ENCODE data around the gene SLC25A26.

The SLC25A26 gene

GRCh38 chr3:66383998-66384745 is 163.4 kb downstream of the SLC25A26 start:
- no peak for TF ChIP-seq CTCF (IDR thresholded peaks at IDR 0.05; ENCODE audit: insufficient read depth, low read length, missing control alignments)
- CTCF ChIA-PET = interaction anchor here (0.7 to 2.0 kb wide), 6 partner anchors 11 to 439 kb away, joined by 3 to 12 read pairs (median 4); no protein-coding TSS in a partner anchor
- POLR2A ChIA-PET = no interaction called here
- no peak overlapping the region for H3K4me3 ChIP-seq (ENCODE audit: low read depth, low read length)
- no peak for DNase-seq (ENCODE audit: low read depth, low spot score)

- POLR2A ChIA-PET = no interaction called here
- CTCF ChIA-PET = interaction anchor here (0.7 to 2.0 kb wide), 3 partner anchors 10 to 433 kb away, joined by 3 to 12 read pairs (median 3); no protein-coding TSS in a partner anchor
- DNase-seq (ENCODE audit: low read depth, low spot score) = no peak
- no peak overlapping the region for H3K4me3 ChIP-seq (ENCODE audit: low read depth, low read length)
- no peak for TF ChIP-seq CTCF (IDR thresholded peaks at IDR 0.05; ENCODE audit: insufficient read depth, low read length, missing control alignments)
Measured at GRCh38 chr3:66385066-66385465, 164.3 kb downstream of the SLC25A26 start.

- TF ChIP-seq CTCF (IDR thresholded peaks at IDR 0.05; ENCODE audit: insufficient read depth, low read length, missing control alignments) = no peak
- ChIA-PET CTCF (interaction anchor here (1.1 to 1.7 kb wide), 7 partner anchors 8 to 436 kb away, joined by 4 to 8 read pairs (median 4); no protein-coding TSS in a partner anchor), POLR2A (no interaction called here)
- no peak overlapping the region for H3K4me3 ChIP-seq (ENCODE audit: low read depth, low read length)
- DNase-seq (ENCODE audit: low read depth, low spot score) = no peak
Measured at GRCh38 chr3:66386011-66386924, 165.5 kb downstream of the SLC25A26 start.

- H3K4me3 ChIP-seq (ENCODE audit: low read depth, low read length) = no peak overlapping the region
- ChIA-PET CTCF (interaction anchor here (0.6 to 1.7 kb wide), 6 partner anchors 9 to 417 kb away, joined by 3 to 8 read pairs (median 4); no protein-coding TSS in a partner anchor), POLR2A (no interaction called here)
- no peak for TF ChIP-seq CTCF (IDR thresholded peaks at IDR 0.05; ENCODE audit: insufficient read depth, low read length, missing control alignments)
- no peak for DNase-seq (ENCODE audit: low read depth, low spot score)
Measured at GRCh38 chr3:66386925-66387650, 166.3 kb downstream of the SLC25A26 start.

GRCh38 chr3:66390013-66390412 is 169.2 kb downstream of the SLC25A26 start:
- ChIA-PET CTCF (interaction anchor here (1.5 to 10.7 kb wide), 4 partner anchors 11 to 432 kb away, joined by 4 to 143 read pairs (median 22); no protein-coding TSS in a partner anchor), POLR2A (no interaction called here)
- TF ChIP-seq CTCF (IDR thresholded peaks at IDR 0.05; ENCODE audit: insufficient read depth, low read length, missing control alignments) = no peak
- no peak for DNase-seq (ENCODE audit: low read depth, low spot score)
- H3K4me3 ChIP-seq (ENCODE audit: low read depth, low read length) = no peak overlapping the region
